ENCODE measurements around the gene BPIFB2. TPM values are rescaled to one million over a fixed set of nuclear protein-coding genes. Genes with fewer than 3 reads are reported as not detected.

Gene BPIFB2
- polyA plus RNA-seq, 1 donor from 2014 or later, result not detected

DNA sequence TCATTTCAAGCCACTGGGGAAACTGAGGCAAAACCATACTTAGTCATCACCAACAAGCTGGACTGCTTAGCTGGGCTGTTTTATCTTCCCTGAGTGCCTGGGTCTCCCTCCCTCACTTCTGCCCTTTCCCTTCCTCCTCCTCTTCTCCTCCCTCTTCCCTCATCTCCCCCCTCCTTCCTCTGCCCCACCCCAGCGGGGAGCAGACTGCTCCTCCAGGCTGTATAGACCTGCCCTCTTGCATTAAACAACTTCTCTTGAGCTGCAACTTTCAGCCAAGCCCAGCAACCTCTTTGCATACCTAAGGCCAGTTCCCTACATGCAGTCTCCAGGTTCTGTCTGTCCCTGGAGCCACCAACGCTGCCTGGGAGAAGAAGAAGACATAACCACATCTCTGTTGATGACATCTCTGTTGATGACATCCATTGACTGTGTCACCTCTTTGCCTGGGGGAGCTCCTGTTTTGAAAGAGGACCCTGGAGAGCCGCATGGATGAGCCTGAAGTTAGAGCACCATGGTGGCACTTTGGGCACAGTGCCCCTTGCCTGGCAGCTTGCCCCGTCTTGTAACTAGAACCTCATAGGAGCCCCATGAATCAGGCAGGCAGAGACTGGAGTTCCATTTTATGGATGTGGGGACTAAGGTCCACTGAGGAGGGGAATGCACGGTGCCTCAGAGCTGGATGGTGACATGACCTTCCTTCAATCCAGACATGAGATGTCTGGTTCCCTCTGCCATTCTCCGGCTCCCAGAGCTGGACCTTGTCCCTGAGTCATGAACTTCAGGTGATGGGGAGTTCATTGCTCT lies 16.1 kb downstream of the BPIFB2 start:
- Histone ChIP-seq H3K9ac (ENCODE audit: low read length) (no peak overlapping the region), H3K4me2 (ENCODE audit: low read length) (no peak overlapping the region)

DNA sequence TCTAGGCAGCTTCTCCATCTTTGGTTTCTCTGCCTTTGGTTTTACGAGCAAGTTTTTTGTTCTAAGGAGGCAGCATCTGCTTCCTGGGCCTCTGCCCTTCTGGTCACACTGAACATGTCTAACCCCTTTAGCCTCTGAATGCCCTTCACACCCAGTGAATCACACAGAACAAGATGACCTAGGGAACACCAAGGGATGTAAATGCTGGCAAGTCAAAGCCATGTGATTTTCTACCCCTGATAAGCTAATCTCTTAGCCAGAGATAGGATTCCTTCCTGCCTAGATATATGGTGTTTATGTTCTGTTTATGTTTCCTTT lies 16.7 kb downstream of the BPIFB2 start:
- Histone ChIP-seq H3K9me3 (ENCODE audit: low read length) (no peaks in the 10 kb centered on the region), H2AFZ (ENCODE audit: low read depth, low read length) (no peak overlapping the region), H3K4me2 (ENCODE audit: low read length) (no peak overlapping the region), H3K4me3 (ENCODE audit: low read length) (no peak overlapping the region), H3K27me3 (ENCODE audit: insufficient read depth, low read depth, low read length) (no peaks in the 10 kb centered on the region), H3K36me3 (ENCODE audit: insufficient read depth, low read length) (no peaks in the 10 kb centered on the region), H3F3A (ENCODE audit: insufficient read depth, low read length, poor library complexity, severe bottlenecking) (no peaks in the 10 kb centered on the region), H3K9ac (ENCODE audit: low read length) (no peak overlapping the region), H3K9me2 (ENCODE audit: insufficient read depth, low read length) (no peaks in the 10 kb centered on the region), H4K20me1 (ENCODE audit: insufficient read depth) (no peaks in the 10 kb centered on the region), H3K27ac (ENCODE audit: low read length) (no peak overlapping the region), H3K79me2 (replicated peaks; ENCODE audit: insufficient read depth, low read length) (no peaks in the 10 kb centered on the region)
- TF ChIP-seq, protein P1, sequence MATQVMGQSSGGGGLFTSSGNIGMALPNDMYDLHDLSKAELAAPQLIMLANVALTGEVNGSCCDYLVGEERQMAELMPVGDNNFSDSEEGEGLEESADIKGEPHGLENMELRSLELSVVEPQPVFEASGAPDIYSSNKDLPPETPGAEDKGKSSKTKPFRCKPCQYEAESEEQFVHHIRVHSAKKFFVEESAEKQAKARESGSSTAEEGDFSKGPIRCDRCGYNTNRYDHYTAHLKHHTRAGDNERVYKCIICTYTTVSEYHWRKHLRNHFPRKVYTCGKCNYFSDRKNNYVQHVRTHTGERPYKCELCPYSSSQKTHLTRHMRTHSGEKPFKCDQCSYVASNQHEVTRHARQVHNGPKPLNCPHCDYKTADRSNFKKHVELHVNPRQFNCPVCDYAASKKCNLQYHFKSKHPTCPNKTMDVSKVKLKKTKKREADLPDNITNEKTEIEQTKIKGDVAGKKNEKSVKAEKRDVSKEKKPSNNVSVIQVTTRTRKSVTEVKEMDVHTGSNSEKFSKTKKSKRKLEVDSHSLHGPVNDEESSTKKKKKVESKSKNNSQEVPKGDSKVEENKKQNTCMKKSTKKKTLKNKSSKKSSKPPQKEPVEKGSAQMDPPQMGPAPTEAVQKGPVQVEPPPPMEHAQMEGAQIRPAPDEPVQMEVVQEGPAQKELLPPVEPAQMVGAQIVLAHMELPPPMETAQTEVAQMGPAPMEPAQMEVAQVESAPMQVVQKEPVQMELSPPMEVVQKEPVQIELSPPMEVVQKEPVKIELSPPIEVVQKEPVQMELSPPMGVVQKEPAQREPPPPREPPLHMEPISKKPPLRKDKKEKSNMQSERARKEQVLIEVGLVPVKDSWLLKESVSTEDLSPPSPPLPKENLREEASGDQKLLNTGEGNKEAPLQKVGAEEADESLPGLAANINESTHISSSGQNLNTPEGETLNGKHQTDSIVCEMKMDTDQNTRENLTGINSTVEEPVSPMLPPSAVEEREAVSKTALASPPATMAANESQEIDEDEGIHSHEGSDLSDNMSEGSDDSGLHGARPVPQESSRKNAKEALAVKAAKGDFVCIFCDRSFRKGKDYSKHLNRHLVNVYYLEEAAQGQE (IDR thresholded peaks at IDR 0.05; ENCODE audit: borderline replicate concordance), result no peak
- TF ChIP-seq EP300 (conservative IDR thresholded peaks at IDR 0.05; ENCODE audit: poor library complexity, severe bottlenecking) (no peak), RAD21 (conservative IDR thresholded peaks at IDR 0.05) (no peak), TAF1 (IDR thresholded peaks at IDR 0.05; ENCODE audit: low read depth) (no peak), MXI1 (conservative IDR thresholded peaks at IDR 0.05; ENCODE audit: poor library complexity, severe bottlenecking) (no peak), POLR2AphosphoS5 (IDR thresholded peaks at IDR 0.05) (no peak), SMC3 (conservative IDR thresholded peaks at IDR 0.05; ENCODE audit: poor library complexity) (no peak), EZH2 (IDR thresholded peaks at IDR 0.05; ENCODE audit: borderline replicate concordance, insufficient read depth, low read length, poor library complexity, severe bottlenecking) (no peak)
- TF ChIP-seq, protein P2, sequence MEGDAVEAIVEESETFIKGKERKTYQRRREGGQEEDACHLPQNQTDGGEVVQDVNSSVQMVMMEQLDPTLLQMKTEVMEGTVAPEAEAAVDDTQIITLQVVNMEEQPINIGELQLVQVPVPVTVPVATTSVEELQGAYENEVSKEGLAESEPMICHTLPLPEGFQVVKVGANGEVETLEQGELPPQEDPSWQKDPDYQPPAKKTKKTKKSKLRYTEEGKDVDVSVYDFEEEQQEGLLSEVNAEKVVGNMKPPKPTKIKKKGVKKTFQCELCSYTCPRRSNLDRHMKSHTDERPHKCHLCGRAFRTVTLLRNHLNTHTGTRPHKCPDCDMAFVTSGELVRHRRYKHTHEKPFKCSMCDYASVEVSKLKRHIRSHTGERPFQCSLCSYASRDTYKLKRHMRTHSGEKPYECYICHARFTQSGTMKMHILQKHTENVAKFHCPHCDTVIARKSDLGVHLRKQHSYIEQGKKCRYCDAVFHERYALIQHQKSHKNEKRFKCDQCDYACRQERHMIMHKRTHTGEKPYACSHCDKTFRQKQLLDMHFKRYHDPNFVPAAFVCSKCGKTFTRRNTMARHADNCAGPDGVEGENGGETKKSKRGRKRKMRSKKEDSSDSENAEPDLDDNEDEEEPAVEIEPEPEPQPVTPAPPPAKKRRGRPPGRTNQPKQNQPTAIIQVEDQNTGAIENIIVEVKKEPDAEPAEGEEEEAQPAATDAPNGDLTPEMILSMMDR (IDR thresholded peaks at IDR 0.05; ENCODE audit: poor library complexity, severe bottlenecking), result no peak

More for the DNA sequence above, 16.1 kb downstream of the BPIFB2 start:
- no peak overlapping the region for H3K4me3 ChIP-seq (ENCODE audit: low read length)
- no peak overlapping the region for H3K27ac ChIP-seq (ENCODE audit: low read length)
- no peaks in the 10 kb centered on the region for H3K9me2 ChIP-seq (ENCODE audit: insufficient read depth, low read length)
- no peaks in the 10 kb centered on the region for H3K79me2 ChIP-seq (replicated peaks; ENCODE audit: insufficient read depth, low read length)
- no peak overlapping the region for H2AFZ ChIP-seq (ENCODE audit: low read depth, low read length)
- no peaks in the 10 kb centered on the region for H4K20me1 ChIP-seq (ENCODE audit: insufficient read depth)
- no peaks in the 10 kb centered on the region for H3K36me3 ChIP-seq (ENCODE audit: insufficient read depth, low read length)
- H3K27me3 ChIP-seq (ENCODE audit: insufficient read depth, low read depth, low read length), result no peaks in the 10 kb centered on the region
- TF ChIP-seq POLR2AphosphoS5 (IDR thresholded peaks at IDR 0.05) (no peak), MXI1 (conservative IDR thresholded peaks at IDR 0.05; ENCODE audit: poor library complexity, severe bottlenecking) (no peak), EP300 (conservative IDR thresholded peaks at IDR 0.05; ENCODE audit: poor library complexity, severe bottlenecking) (no peak), EZH2 (IDR thresholded peaks at IDR 0.05; ENCODE audit: borderline replicate concordance, insufficient read depth, low read length, poor library complexity, severe bottlenecking) (no peak), SMC3 (conservative IDR thresholded peaks at IDR 0.05; ENCODE audit: poor library complexity) (no peak), TAF1 (IDR thresholded peaks at IDR 0.05; ENCODE audit: low read depth) (no peak), RAD21 (conservative IDR thresholded peaks at IDR 0.05) (no peak)
- TF ChIP-seq, protein P1 (IDR thresholded peaks at IDR 0.05; ENCODE audit: borderline replicate concordance), result no peak
- TF ChIP-seq, protein P2 (IDR thresholded peaks at IDR 0.05; ENCODE audit: poor library complexity, severe bottlenecking), result no peak
- H3F3A ChIP-seq (ENCODE audit: insufficient read depth, low read length, poor library complexity, severe bottlenecking), result no peaks in the 10 kb centered on the region
- no peaks in the 10 kb centered on the region for H3K9me3 ChIP-seq (ENCODE audit: low read length)

Measured in neural cell (in vitro differentiated cells).